ENCODE data around the gene FBXL16. TPM values are rescaled to one million over a fixed set of nuclear protein-coding genes. Genes with fewer than 3 reads are reported as not detected.

The FBXL16 gene
- total and polyA plus RNA-seq, 12 donors: 0.04 to 0.64 (median 0.10) TPM; not detected in 4

DNA sequence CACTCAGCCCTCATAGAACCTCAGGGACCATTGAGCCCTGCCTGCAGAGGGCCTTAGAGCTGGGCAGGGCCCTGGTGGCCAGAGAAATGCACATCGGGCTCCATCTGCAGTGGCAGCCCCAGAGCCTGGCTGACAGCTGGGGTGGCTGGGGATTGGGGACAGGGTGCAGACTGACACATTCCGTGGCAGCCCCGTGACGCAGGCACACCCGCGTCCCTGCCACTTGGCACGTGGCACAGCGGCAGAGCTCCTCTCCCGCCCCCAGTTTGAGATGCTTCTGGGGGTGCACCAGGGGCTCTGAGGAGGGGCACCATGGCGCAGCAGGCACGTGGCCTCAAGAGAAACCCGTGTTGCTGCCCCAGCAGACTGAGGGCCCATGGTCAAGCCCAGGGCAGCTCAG, 2.2 kb downstream of the FBXL16 start:
- Histone ChIP-seq H3K4me1 (peaks cover 0 to 17% (median 7%) of the 10 kb centered on the region in 9 donors), H3K9me3 (no peaks in the 10 kb centered on the region), H3K27me3 (peaks cover 51 to 97% (median 93%) of the 10 kb centered on the region in 7 donors), H3K4me3 (no peak overlapping the region), H3K36me3 (no peaks in the 10 kb centered on the region), H3K27ac (no peak overlapping the region)
- ATAC-seq (no peak), DNase-seq (no peak)
- 80 to 83% methylated on average over 12 of the region's 12 CpGs for WGBS, 2 donors
- intact Hi-C loops (cut with DNase I): no loop called here
- TF ChIP-seq, protein P1, sequence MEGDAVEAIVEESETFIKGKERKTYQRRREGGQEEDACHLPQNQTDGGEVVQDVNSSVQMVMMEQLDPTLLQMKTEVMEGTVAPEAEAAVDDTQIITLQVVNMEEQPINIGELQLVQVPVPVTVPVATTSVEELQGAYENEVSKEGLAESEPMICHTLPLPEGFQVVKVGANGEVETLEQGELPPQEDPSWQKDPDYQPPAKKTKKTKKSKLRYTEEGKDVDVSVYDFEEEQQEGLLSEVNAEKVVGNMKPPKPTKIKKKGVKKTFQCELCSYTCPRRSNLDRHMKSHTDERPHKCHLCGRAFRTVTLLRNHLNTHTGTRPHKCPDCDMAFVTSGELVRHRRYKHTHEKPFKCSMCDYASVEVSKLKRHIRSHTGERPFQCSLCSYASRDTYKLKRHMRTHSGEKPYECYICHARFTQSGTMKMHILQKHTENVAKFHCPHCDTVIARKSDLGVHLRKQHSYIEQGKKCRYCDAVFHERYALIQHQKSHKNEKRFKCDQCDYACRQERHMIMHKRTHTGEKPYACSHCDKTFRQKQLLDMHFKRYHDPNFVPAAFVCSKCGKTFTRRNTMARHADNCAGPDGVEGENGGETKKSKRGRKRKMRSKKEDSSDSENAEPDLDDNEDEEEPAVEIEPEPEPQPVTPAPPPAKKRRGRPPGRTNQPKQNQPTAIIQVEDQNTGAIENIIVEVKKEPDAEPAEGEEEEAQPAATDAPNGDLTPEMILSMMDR (IDR thresholded peaks at IDR 0.05): no peak

DNA sequence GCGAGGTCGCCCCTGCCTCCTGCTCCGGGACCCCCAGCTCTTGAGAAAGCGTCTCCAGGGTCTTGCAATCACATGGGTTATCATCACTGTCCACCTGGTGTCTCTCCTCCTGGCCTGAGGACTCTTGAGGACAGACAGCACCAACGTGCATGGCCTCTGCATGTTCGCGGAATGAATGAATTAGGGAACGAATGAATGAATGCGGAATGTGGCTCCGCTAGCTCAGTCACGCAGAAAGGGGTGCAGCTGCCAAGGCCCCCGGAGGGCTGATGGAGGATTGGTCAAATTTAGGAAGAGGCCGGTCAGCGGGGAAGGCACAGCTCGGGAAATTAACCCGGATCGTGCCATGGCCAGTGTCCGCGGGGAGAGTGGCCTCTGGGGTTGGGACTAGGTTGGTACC, 3.3 kb downstream of the FBXL16 start:
- intact Hi-C loops (cut with DNase I): no loop called here
- WGBS, 2 donors: 81 to 82% methylated on average over 19 of the region's 19 CpGs
- TF ChIP-seq, protein P1 (IDR thresholded peaks at IDR 0.05): no peak

DNA sequence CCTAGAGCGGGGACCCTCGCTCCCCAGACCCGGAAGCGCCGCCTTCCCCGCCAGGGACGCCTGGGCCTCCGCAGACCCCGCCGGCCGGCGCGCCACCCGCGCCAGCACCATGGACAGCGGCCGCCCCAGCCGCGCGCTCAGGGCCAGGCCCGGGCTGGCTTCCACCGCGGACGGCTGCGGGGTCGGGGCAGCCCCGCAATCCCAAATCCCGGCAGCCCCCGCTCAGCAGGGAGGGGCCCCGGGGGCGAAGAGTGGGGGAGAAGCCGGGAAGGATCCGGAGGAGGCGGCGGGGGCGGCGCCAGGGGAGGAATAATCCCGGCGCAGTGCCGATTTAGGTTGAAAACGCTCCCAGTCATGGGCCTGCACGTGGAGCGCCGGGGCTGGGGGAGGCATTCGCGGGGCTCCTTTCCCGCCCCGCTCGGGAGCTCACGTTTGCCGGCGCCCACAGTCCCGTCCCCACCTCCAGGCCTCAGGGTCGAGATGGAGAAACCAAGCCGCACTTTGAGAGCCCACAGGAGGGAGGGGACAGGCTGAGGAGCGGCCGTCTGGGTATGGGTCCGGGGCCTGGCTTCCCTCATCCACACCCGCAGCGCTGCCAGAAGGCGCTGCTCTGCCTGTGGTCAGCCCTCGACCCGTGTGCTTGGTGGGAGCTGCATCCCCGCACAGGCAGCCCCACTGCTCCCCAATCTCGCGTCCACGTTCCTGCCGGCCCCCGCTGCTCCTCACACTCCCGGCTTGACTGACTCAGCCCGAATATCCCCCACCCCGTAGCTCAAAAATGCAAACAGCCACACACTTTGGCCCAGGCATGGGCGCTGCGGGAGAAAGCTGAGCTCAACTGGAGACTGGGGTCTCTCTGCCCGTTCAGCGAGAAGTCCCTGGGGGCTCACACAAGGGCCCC, 4.7 kb downstream of the FBXL16 start:
- no peaks in the 10 kb centered on the region for H3K36me3 ChIP-seq
- WGBS, 2 donors: 6 to 7% methylated on average over 71 to 76 of the region's 76 CpGs
- intact Hi-C loops (cut with DNase I): no loop called here
- H3K27ac ChIP-seq: no peak overlapping the region
- ATAC-seq: peak; percentile 53 to 78 (median 70)
- no peak for DNase-seq
- H3K4me1 ChIP-seq: peaks cover 0 to 13% (median 5%) of the 10 kb centered on the region in 9 donors
- peaks cover 39 to 98% (median 94%) of the 10 kb centered on the region in 7 donors for H3K27me3 ChIP-seq
- no peak overlapping the region for H3K4me3 ChIP-seq
- TF ChIP-seq, protein P1 (IDR thresholded peaks at IDR 0.05): no peak
- H3K9me3 ChIP-seq: no peaks in the 10 kb centered on the region

More for the DNA sequence above, 3.3 kb downstream of the FBXL16 start:
- Histone ChIP-seq H3K4me1 (peaks cover 0 to 17% (median 7%) of the 10 kb centered on the region in 9 donors), H3K36me3 (no peaks in the 10 kb centered on the region), H3K4me3 (no peak overlapping the region), H3K27me3 (peaks cover 51 to 98% (median 94%) of the 10 kb centered on the region in 7 donors), H3K27ac (no peak overlapping the region), H3K9me3 (no peaks in the 10 kb centered on the region)
- ATAC-seq (no peak), DNase-seq (no peak)

DNA sequence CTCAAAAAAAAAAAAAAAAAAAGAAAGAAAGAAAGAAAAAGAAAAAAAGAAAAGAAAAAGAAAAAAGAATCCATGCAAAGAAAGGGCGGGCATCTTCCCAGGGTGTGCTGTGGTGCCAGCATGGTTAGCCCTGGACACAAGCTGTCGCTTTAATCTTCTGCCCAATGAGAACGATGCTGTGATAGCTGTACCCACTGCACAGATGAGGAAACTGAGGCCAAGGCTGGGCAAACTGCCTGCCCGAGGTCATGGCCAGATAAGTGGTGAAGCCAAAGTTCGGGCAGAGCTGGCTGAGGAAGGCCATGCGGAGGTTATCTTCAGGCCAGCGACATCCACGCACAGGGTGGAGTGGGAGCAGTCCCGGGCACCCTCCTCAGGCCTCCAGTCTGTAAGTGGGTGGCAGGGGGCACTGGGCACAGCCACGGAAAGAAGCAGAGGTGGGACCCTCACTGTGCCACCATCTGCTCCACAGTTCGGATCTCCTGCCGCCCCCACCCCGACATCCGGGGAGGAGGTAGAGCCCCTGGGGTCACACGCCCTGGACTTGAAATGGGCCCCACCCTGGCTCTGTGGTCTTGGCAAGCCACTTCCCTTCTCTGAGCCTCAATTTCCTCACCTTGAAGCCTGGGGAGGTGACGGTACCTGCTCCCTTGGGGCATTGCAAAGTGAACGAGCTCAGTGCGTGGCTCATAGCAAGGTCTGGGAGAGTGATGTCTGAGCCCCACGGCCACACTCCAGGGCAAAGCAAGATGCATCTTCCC, 6.5 kb downstream of the FBXL16 start:
- Histone ChIP-seq H3K4me3 (no peak overlapping the region), H3K4me1 (peaks cover 3 to 28% (median 16%) of the 10 kb centered on the region in 9 donors), H3K27ac (no peak overlapping the region), H3K27me3 (peaks cover 43 to 99% (median 98%) of the 10 kb centered on the region in 7 donors), H3K36me3 (no peaks in the 10 kb centered on the region), H3K9me3 (no peaks in the 10 kb centered on the region)
- no peak for DNase-seq
- TF ChIP-seq, protein P1 (IDR thresholded peaks at IDR 0.05): no peak
- WGBS, 2 donors: 72 to 74% methylated on average over 19 of the region's 19 CpGs
- intact Hi-C loops (cut with DNase I): no loop called here
- ATAC-seq: no peak
